ENCODE measurements around the gene RNU2-63P. TPM values are rescaled to one million over a fixed set of nuclear protein-coding genes. Genes with fewer than 3 reads are reported as not detected.
"Not testable (repeated sequence)": the region's sequence is repeated elsewhere in the genome, so short reads cannot be mapped to it uniquely, and the experiment has no call there.

Gene RNU2-63P
- total and polyA plus RNA-seq, 9 donors, result 15.0 TPM; not detected in 8

- H3K27me3 ChIP-seq (ENCODE audit: control insufficient read depth, insufficient read depth, low read length), result no peaks in the 10 kb centered on the region
- peak; percentile 61 for DNase-seq
- H3K4me3 ChIP-seq (ENCODE audit: low read length), result no peak overlapping the region
- H3K27ac ChIP-seq (ENCODE audit: low read length), result peak overlapping the region; percentile 79
- H3K4me1 ChIP-seq (ENCODE audit: control insufficient read depth, insufficient read depth, low read length), result peaks cover 13% of the 10 kb centered on the region
- no peaks in the 10 kb centered on the region for H3K9me3 ChIP-seq (replicated peaks; ENCODE audit: control insufficient read depth, low read depth, low read length)
- no peaks in the 10 kb centered on the region for H3K36me3 ChIP-seq (ENCODE audit: control insufficient read depth, insufficient read depth, low read length)
- WGBS (ENCODE audit: insufficient coverage), result no CpG with 5 or more reads among the region's 1 CpG
Observed at GRCh38 chr2:88011011-88011410, 5.3 kb downstream of the RNU2-63P start.

- DNase-seq, result no peak
- no peaks in the 10 kb centered on the region for H3K36me3 ChIP-seq (ENCODE audit: control insufficient read depth, insufficient read depth, low read length)
Observed at GRCh38 chr2:88010136-88010535, 6.2 kb downstream of the RNU2-63P start.

GRCh38 chr2:88006912-88007439 is 9.4 kb downstream of the RNU2-63P start:
- H3K27me3 ChIP-seq (ENCODE audit: control insufficient read depth, insufficient read depth, low read length), result peaks cover 3% of the 10 kb centered on the region
- WGBS (ENCODE audit: insufficient coverage), result 75% methylated on average over 8 of the region's 16 CpGs
- no peak overlapping the region for H3K27ac ChIP-seq (ENCODE audit: low read length)
- no peak for DNase-seq
- H3K4me3 ChIP-seq (ENCODE audit: low read length), result no peak overlapping the region
- no peaks in the 10 kb centered on the region for H3K36me3 ChIP-seq (ENCODE audit: control insufficient read depth, insufficient read depth, low read length)
- peaks cover 16% of the 10 kb centered on the region for H3K4me1 ChIP-seq (ENCODE audit: control insufficient read depth, insufficient read depth, low read length)
- no peaks in the 10 kb centered on the region for H3K9me3 ChIP-seq (replicated peaks; ENCODE audit: control insufficient read depth, low read depth, low read length)

More at GRCh38 chr2:88010136-88010535, 6.2 kb downstream of the RNU2-63P start:
- Histone ChIP-seq H3K27ac (ENCODE audit: low read length) (peak overlapping the region; percentile 79), H3K4me3 (ENCODE audit: low read length) (no peak overlapping the region), H3K27me3 (ENCODE audit: control insufficient read depth, insufficient read depth, low read length) (no peaks in the 10 kb centered on the region), H3K4me1 (ENCODE audit: control insufficient read depth, insufficient read depth, low read length) (peaks cover 13% of the 10 kb centered on the region), H3K9me3 (replicated peaks; ENCODE audit: control insufficient read depth, low read depth, low read length) (no peaks in the 10 kb centered on the region)
- WGBS (ENCODE audit: insufficient coverage), result 100% methylated on average over 1 of the region's 1 CpG

DNA sequence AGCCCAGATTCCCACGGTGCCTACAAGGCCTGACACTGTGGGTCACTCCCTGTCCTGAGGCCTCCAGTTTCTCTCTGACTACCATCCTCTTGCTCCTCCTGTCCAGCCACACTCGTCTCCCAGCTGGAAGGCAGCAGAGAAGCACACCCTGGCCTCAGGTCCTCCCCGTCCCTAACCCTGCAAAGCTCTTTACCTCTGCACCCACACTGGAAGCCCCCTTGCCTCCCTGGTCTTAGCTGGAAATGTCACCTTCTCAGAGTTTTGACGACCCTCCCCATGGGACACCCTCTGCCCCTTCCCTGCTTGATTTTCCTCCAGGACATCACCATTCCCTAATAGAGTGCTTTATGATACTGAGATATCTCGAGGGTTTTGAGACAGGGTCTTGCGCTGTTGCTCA is 10.6 kb downstream of the RNU2-63P start:
- DNase-seq, result no peak
- 80% methylated on average over 3 of the region's 6 CpGs for WGBS (ENCODE audit: insufficient coverage)
- no peak overlapping the region for H3K27ac ChIP-seq (ENCODE audit: low read length)
- no peaks in the 10 kb centered on the region for H3K36me3 ChIP-seq (ENCODE audit: control insufficient read depth, insufficient read depth, low read length)
- H3K4me1 ChIP-seq (ENCODE audit: control insufficient read depth, insufficient read depth, low read length), result peaks cover 13% of the 10 kb centered on the region
- no peak overlapping the region for H3K4me3 ChIP-seq (ENCODE audit: low read length)
- H3K27me3 ChIP-seq (ENCODE audit: control insufficient read depth, insufficient read depth, low read length), result peaks cover 3% of the 10 kb centered on the region
- no peaks in the 10 kb centered on the region for H3K9me3 ChIP-seq (replicated peaks; ENCODE audit: control insufficient read depth, low read depth, low read length)

- no peaks in the 10 kb centered on the region for H3K9me3 ChIP-seq (replicated peaks; ENCODE audit: control insufficient read depth, low read depth, low read length)
- H3K27ac ChIP-seq (ENCODE audit: low read length), result no peak overlapping the region
- no peak overlapping the region for H3K4me3 ChIP-seq (ENCODE audit: low read length)
- 28% methylated on average over 24 of the region's 34 CpGs for WGBS (ENCODE audit: insufficient coverage)
- no peak for DNase-seq
- peaks cover 6% of the 10 kb centered on the region for H3K4me1 ChIP-seq (ENCODE audit: control insufficient read depth, insufficient read depth, low read length)
- H3K27me3 ChIP-seq (ENCODE audit: control insufficient read depth, insufficient read depth, low read length), result peaks cover 3% of the 10 kb centered on the region
- H3K36me3 ChIP-seq (ENCODE audit: control insufficient read depth, insufficient read depth, low read length), result no peaks in the 10 kb centered on the region
Observed at GRCh38 chr2:88003074-88003755, 13.1 kb downstream of the RNU2-63P start.

DNA sequence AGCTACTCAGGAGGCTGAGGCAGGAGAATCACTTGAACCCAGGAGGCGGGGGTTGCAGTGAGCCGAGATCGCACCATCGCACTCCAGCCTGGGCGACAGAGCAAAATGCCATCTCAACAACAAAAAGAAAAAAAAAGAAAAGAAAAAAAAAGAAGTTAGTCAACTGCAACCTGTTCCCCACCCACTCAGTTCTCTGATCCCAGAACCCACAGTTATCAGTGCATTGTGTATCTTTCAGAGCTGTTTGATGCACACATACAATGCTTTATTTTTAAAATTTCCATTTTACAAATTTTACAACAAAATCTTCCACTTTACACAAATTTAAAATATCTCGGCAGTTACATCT is 14.0 kb downstream of the RNU2-63P start:
- no peaks in the 10 kb centered on the region for H3K36me3 ChIP-seq (ENCODE audit: control insufficient read depth, insufficient read depth, low read length)
- no peak overlapping the region for H3K27ac ChIP-seq (ENCODE audit: low read length)
- WGBS (ENCODE audit: insufficient coverage), result no CpG with 5 or more reads among the region's 6 CpGs
- no peak overlapping the region for H3K4me3 ChIP-seq (ENCODE audit: low read length)
- no peaks in the 10 kb centered on the region for H3K9me3 ChIP-seq (replicated peaks; ENCODE audit: control insufficient read depth, low read depth, low read length)
- H3K4me1 ChIP-seq (ENCODE audit: control insufficient read depth, insufficient read depth, low read length), result peaks cover 6% of the 10 kb centered on the region
- peaks cover 3% of the 10 kb centered on the region for H3K27me3 ChIP-seq (ENCODE audit: control insufficient read depth, insufficient read depth, low read length)
- no peak for DNase-seq

GRCh38 chr2:88000474-88000873 is 15.9 kb downstream of the RNU2-63P start:
- 44% methylated on average over 2 of the region's 3 CpGs for WGBS (ENCODE audit: insufficient coverage)
- H3K36me3 ChIP-seq (ENCODE audit: control insufficient read depth, insufficient read depth, low read length), result not testable (repeated sequence)

GRCh38 chr2:87996570-87996969 is 19.8 kb downstream of the RNU2-63P start:
- no peak for DNase-seq
- WGBS (ENCODE audit: insufficient coverage), result 89% methylated on average over 4 of the region's 6 CpGs

More at GRCh38 chr2:88000474-88000873, 15.9 kb downstream of the RNU2-63P start:
- H3K27ac ChIP-seq (ENCODE audit: low read length); H3K9me3 ChIP-seq (replicated peaks; ENCODE audit: control insufficient read depth, low read depth, low read length); H3K4me3 ChIP-seq (ENCODE audit: low read length); H3K4me1 ChIP-seq (ENCODE audit: control insufficient read depth, insufficient read depth, low read length); DNase-seq; H3K27me3 ChIP-seq (ENCODE audit: control insufficient read depth, insufficient read depth, low read length): not testable (repeated sequence)

DNA sequence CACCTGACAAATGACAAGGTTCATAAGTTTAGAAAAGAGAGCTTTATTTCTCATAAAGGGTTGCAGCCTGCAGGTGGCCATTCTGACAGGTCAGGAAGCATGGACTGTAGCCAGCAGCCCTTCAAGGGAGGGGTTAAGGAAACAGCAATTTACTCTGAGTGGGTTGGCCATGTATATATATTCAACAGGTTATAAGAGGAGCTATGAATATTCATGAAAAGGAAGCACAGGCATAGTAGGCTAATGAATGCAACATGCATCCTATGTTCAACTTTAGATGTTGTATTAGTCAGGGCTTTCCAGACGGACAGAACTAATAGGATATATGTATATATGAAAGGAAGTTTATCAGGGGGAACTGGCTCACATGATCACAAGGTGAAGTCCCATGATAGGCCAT is 20.6 kb downstream of the RNU2-63P start:
- no peaks in the 10 kb centered on the region for H3K4me1 ChIP-seq (ENCODE audit: control insufficient read depth, insufficient read depth, low read length)
- WGBS (ENCODE audit: insufficient coverage), result 50% methylated on average over 1 of the region's 1 CpG
- no peaks in the 10 kb centered on the region for H3K9me3 ChIP-seq (replicated peaks; ENCODE audit: control insufficient read depth, low read depth, low read length)
- no peaks in the 10 kb centered on the region for H3K27me3 ChIP-seq (ENCODE audit: control insufficient read depth, insufficient read depth, low read length)
- no peak overlapping the region for H3K27ac ChIP-seq (ENCODE audit: low read length)
- H3K36me3 ChIP-seq (ENCODE audit: control insufficient read depth, insufficient read depth, low read length), result no peaks in the 10 kb centered on the region
- H3K4me3 ChIP-seq (ENCODE audit: low read length), result no peak overlapping the region
- DNase-seq, result no peak

More at GRCh38 chr2:87996570-87996969, 19.8 kb downstream of the RNU2-63P start:
- H3K27me3 ChIP-seq (ENCODE audit: control insufficient read depth, insufficient read depth, low read length), result no peaks in the 10 kb centered on the region
- H3K4me1 ChIP-seq (ENCODE audit: control insufficient read depth, insufficient read depth, low read length), result peaks cover under 1% of the 10 kb centered on the region
- no peak overlapping the region for H3K27ac ChIP-seq (ENCODE audit: low read length)
- H3K36me3 ChIP-seq (ENCODE audit: control insufficient read depth, insufficient read depth, low read length), result no peaks in the 10 kb centered on the region
- H3K4me3 ChIP-seq (ENCODE audit: low read length), result no peak overlapping the region
- H3K9me3 ChIP-seq (replicated peaks; ENCODE audit: control insufficient read depth, low read depth, low read length), result no peaks in the 10 kb centered on the region

GRCh38 chr2:87994304-87994850 is 22.0 kb downstream of the RNU2-63P start:
- H3K9me3 ChIP-seq (replicated peaks; ENCODE audit: control insufficient read depth, low read depth, low read length); H3K27me3 ChIP-seq (ENCODE audit: control insufficient read depth, insufficient read depth, low read length); H3K36me3 ChIP-seq (ENCODE audit: control insufficient read depth, insufficient read depth, low read length); H3K4me1 ChIP-seq (ENCODE audit: control insufficient read depth, insufficient read depth, low read length); H3K4me3 ChIP-seq (ENCODE audit: low read length); H3K27ac ChIP-seq (ENCODE audit: low read length); DNase-seq: not testable (repeated sequence)
- no CpG with 5 or more reads among the region's 7 CpGs for WGBS (ENCODE audit: insufficient coverage)

Measured in muscle of leg (tissue), 11 donors.